NCI-H510A (cell line): Measurements from ENCODE around the gene FXYD4.
"Not testable (repeated sequence)": the region's sequence is repeated elsewhere in the genome, so short reads cannot be mapped to it uniquely, and the experiment has no call there.

Experiments used
- DNase-seq: peaks from one replicate; lab custom pipeline; 2025; lab: John Stamatoyannopoulos, UW

FXYD4 gene, protein sequence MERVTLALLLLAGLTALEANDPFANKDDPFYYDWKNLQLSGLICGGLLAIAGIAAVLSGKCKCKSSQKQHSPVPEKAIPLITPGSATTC

DNA sequence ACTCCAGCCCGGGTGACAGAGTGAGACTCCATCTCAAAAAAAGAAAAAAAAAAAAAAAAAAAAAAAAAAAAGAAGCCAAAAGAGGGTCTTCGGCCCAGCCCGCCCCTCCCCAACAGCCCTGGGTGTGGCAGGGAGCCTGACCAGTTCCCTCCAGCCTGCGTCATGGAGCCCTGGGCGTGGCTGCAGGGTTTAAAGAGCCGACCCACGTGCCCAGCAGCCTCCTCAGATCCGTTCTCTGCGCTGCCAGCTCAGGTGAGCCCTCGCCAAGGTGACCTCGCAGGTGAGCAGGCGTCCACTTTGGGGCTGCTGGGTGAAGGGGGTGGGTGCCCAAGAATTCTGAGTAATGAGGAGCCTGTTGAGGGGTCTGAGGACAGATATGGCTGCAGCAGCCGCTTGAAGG is at the start of gene FXYD4:
Gene FXYD4, plus strand, starts transcription at position 219 of the 400 bp plus-strand sequence. CDS start 2,111 bp downstream, outside the sequence.
- no peak for DNase-seq

DNA sequence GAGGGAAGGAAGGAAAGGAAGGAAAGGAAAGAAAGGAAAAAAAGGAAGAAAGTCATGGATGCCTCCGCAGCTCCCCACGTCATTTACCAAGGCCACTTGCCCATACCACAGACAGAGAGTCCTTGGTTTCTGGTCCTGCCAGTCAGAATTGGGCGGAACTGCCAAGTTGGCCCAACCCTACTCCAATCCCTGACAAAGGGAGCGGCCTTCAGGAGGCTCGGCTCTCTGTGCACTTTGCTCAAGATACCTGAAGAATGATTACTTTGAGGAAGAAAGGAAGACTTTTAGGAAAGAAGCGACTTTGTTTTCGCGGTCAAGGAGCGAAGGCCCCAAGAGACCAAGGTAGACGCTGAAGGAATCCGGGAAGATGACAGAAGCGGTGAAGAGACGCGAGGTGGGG is 49.1 kb upstream of the FXYD4 start:
- no peak for DNase-seq

- no peak for DNase-seq
Measured at GRCh38 chr10:43322769-43323168, 48.7 kb upstream of the FXYD4 start.

DNA sequence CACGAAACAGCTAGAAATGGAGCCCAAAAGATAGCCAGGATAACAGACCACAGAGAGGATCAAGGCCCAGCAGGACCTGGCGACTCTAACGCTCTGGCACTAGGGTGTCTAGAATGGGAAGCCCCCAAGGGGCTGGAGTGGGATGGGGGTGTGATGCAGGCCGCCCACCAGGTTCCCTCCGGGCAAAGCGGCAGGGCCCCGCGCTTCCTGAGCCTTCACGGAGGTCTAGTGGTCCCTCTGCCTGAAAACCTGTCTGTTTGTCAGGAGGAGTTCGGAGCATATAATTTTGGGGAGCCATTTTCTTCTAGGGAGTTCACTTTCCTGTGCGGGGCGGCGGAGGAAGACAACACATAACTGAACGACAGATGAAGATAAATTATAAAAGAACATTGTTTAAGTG is 48.2 kb upstream of the FXYD4 start:
- no peak for DNase-seq

GRCh38 chr10:43324876-43325275 is 46.6 kb upstream of the FXYD4 start:
- DNase-seq, result no peak

DNA sequence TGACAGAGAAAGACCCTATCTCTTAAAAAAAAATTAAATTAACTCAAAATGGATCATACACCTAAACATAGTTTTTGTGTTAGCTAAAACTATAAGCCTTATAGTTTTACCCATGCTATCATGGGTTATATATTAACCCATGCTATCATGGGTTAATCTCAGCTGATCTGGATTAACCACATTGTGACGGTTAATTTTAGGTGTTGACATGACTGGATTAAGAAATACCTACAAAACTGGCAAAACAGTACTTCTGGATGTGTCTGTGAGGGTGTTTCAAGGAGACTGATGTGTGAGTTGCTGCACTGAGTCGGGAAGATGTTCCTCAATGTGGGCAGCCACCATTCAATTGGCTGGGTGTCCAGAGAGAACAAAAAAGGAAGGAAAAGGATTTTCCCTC is 44.3 kb upstream of the FXYD4 start:
- DNase-seq, result no peak

GRCh38 chr10:43327986-43328385 is 43.5 kb upstream of the FXYD4 start:
- no peak for DNase-seq

DNA sequence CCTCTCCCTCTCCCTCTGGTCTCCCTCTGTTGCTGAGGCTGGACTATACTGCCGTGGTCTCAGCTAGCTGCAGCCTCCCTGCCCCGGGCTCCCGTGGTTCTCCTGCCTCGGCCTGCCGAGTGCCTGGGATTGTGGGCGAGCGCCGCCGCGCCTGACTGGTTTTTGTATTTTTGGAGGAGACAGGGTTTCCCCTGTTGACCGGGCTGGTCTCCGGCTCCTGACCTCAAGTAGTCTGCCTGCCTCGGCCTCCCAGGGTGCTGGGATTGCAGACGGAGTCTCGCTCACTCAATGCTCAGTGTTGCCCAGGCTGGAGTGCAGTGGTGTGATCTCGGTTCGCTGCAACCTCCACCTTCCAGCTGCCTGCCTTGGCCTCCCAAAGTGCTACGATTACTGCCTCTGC is 42.6 kb upstream of the FXYD4 start:
- DNase-seq, result not testable (repeated sequence)

- not testable (repeated sequence) for DNase-seq
Measured at GRCh38 chr10:43329246-43329885, 42.1 kb upstream of the FXYD4 start.

DNA sequence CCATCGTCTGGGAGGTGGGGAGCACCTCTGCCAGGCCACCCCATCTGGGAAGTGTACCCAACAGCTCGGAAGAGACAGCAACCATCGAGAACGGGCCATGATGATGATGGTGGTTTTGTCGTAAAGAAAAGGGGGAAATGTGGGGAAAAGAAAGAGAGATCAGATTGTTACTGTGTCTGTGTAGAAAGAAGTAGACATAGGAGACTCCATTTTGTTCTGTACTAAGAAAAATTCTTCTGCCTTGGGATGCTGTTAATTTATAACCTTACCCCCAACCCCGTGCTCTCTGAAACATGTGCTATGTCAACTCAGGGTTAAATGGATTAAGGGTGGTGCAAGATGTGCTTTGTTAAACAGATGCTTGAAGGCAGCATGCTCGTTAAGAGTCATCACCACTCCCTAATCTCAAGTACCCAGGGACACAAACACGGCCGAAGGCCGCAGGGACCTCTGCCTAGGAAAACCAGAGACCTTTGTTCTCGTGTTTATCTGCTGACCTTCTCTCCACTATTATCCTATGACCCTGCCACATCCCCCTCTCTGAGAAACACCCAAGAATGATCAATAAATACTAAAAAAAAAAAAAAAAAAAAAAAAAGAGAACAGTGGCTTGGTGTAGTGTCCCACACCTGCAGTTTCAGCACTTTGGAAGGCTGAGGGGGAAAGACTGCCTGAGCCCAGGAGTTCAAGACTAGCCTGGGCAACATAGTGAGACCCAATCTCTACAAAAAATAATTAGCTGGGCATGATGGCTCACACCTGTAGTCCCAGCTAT is 41.2 kb upstream of the FXYD4 start:
- DNase-seq, result not testable (repeated sequence)

- not testable (repeated sequence) for DNase-seq
Measured at GRCh38 chr10:43330824-43331127, 40.7 kb upstream of the FXYD4 start.

- DNase-seq, result no peak
Measured at GRCh38 chr10:43333653-43334052, 37.8 kb upstream of the FXYD4 start.

DNA sequence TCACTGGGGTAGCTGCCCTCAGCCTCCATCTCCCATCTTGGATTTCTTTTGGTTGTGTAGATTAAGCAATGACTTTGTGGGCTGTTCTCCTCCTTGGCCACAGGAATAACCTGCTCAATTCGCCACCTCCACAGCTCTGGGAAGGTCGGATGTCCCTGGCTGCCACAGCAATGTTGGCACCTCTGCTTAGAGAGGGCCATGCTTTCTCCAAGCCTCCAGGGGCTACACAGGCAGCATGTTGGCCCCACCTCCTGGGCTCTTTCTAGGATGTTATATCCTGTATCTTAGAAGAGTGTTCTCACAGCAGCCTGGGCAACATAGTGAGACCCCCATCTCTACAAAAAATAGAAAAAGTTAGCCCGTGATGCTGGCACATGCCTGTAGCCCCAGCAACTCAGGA is 35.4 kb upstream of the FXYD4 start:
- DNase-seq, result no peak

DNA sequence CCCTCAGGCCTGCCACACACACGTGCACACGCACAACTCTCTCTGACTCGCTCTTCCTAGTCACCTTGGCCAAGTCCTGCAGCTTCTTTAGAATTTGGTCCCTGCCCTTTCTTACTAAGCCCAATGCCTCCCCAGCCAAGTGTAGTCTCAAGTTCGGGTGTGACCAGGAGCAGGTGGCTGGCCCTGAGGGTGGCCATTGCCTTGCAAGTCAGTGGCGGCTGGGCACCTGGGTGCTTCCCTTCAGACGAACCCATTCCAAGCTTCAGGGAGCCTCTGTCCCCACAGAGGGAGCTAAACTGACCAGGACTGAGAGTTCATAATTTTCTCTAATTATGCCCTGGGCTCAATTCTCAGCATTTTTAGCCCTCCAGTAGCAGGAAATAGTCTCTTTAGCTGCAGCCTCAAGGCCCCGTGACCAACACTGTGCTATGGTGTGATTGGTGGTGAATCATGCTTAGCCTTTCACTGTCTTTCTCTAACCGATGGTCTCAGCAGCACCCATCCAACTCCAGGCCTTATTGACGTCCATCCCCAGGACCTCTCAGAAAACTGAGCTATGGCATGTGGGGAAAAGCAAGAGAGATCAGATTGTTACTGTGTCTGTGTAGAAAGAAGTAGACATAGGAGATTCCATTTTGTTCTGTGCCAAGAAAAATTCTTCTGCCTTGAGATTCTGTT is 34.7 kb upstream of the FXYD4 start:
- no peak for DNase-seq

DNA sequence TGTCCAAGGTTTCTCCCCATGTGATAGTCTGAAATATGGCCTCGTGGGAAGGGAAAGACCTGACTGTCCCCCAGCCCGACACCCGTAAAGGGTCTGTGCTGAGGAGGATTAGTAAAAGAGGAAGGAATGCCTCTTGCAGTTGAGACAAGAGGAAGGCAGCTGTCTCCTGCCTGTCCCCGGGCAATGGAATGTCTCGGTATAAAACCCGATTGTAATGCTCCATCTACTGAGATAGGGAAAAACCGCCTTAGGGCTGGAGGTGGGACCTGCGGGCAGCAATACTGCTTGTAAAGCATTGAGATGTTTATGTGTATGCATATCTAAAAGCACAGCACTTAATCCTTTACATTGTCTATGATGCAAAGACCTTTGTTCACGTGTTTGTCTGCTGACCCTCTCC is 33.9 kb upstream of the FXYD4 start:
- DNase-seq, result not testable (repeated sequence)

GRCh38 chr10:43338117-43338516 is 33.3 kb upstream of the FXYD4 start:
- DNase-seq, result no peak

DNA sequence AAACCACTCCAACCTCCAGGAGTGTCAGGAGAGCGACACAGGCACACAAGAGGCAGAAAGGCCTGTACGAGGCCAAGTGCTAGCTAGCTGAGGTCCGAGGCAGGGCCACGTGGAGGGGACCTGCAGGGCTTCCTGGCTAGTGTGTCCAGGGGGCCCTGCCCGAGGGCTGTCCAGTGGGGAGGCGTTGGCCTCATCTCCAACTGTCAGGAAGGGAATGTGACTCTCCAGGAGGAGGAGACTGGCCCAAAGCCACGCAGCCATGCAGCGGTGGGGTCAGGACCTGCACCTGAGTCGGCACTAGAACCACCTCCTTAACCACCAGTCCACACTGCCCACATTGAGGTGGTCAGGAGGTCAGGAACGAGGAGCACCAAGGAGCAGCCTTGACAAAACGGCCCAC is 32.3 kb upstream of the FXYD4 start:
- DNase-seq, result no peak

GRCh38 chr10:43340101-43340500 is 31.3 kb upstream of the FXYD4 start:
- DNase-seq, result no peak

GRCh38 chr10:43340619-43341018 is 30.8 kb upstream of the FXYD4 start:
- DNase-seq, result no peak

GRCh38 chr10:43341450-43341849 is 30.0 kb upstream of the FXYD4 start:
- DNase-seq, result no peak

DNA sequence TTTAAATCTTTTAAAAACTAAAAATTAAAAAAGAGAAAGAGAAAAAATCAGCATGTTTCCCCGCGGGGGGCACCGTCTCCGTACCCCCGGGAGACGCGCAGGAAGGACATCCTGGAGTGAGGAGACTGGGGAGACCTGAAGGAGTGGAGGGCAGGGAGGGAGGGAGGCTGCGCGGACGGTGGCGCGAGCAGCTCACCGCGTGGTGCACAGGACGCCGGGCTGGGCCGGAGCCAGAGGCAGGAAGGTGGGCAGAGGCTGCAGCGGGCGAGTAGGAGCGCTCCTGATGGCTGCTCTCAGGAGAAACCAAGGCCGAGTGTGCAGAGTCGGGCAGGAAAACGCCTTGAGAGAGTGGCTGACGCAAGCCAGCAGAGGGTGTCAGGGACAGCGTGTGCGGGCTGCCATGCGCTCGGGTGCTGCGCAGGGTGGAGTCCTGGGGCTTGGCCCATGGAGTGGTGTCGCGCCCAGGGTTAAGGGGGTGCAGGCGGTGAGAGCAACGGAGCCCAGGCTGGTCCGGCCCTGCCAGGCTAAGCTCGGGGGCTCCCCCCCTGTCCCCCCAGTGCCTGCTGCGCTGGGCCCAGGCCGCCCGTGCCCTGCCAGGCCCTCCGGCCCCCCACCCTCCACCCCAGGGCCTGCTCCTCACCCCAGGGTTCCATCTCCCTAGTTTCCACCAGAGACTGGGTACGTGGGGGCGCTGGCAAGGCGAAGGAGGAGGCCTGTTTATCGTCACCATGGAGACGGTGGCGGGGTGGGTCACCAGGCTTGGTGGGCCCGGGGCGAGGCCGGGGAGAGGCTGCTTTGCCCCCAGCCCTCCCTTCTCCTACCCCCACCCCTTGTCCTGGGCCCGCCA is 28.9 kb upstream of the FXYD4 start:
- DNase-seq, result no peak

DNA sequence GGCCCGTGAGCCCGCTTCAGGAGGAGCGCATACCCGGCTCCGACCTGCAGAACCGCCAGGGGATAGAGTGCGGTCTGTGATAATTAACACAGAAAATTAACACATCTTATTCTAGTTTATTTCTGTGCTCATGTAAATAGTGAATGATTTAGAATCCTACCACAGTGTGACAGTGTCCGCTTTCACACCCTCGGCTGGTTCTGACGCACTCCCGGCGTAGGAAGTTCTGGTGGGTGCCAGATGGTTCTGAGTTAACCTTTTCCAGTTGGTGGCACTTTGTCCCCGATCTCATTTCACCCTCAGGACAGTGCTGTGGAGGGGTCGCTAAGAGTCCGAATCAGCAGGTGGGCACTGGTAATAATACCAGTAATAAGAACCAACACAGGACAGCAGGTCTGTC is 28.3 kb upstream of the FXYD4 start:
- DNase-seq, result no peak
